IMR-90 (cell line): ENCODE data around the gene CTDP1. TPM values are rescaled to one million over a fixed set of nuclear protein-coding genes. Genes with fewer than 3 reads are reported as not detected.

Experiments used
- ATAC-seq: fragments of 200-7000 bp; cut with Tn5 transposase; 2 replicates; pipeline ENCODE4 v1.9.1; 2020; ENCODE audit warnings: low read depth, mild to moderate bottlenecking, moderate library complexity
- BruUV-seq: library from RNA; stranded (reverse); fragments of 400-500 nt; replicated peaks from 2 replicates; lab custom pipeline; 2021; lab: Mats Ljungman, UMichigan
- CTCF ChIA-PET: fragments of 300-600 bp; formaldehyde crosslinking; extraction: SDS; loops from one replicate; lab custom pipeline; 2021; ENCODE audit warnings: antibody characterized with exemption; lab: Yijun Ruan, JAX
- POLR2A ChIA-PET: fragments of 300-600 bp; sonication (Branson Sonifier 250); formaldehyde crosslinking; loops from one replicate; lab custom pipeline; 2022; ENCODE audit warnings: antibody characterized with exemption; ENCODE audit not compliant: unreplicated experiment; lab: Charles Lee
- DNase-seq: peaks from one replicate; pipeline ENCODE4 v3.0.0; 2013
- H2AFZ ChIP-seq: replicated peaks from 2 replicates; pipeline ENCODE3; 2013; ENCODE audit warnings: low read length, mild to moderate bottlenecking; ENCODE audit not compliant: poor library complexity
- H2AK5ac ChIP-seq: 2 replicates; pipeline ENCODE4 v1.6.1; 2013; ENCODE audit warnings: low read depth, low read length, inconsistent platforms
- H2AK9ac ChIP-seq: replicated peaks from 2 replicates; pipeline ENCODE3; 2013; ENCODE audit warnings: mild to moderate bottlenecking, low read depth, low read length, moderate library complexity; ENCODE audit not compliant: poor library complexity
- H2BK120ac ChIP-seq: 2 replicates; pipeline ENCODE4 v1.6.1; 2013; ENCODE audit warnings: low read depth, low read length, inconsistent platforms
- H2BK15ac ChIP-seq: 3 replicates; pipeline ENCODE4 v1.6.1; 2013; ENCODE audit warnings: low read depth, low read length, inconsistent platforms
- H2BK20ac ChIP-seq: 2 replicates; pipeline ENCODE4 v1.6.1; 2013; ENCODE audit warnings: low read depth, mild to moderate bottlenecking, inconsistent platforms, low read length, moderate library complexity
- H2BK5ac ChIP-seq: 2 replicates; pipeline ENCODE4 v1.6.1; 2013; ENCODE audit warnings: mild to moderate bottlenecking, low read depth, low read length, inconsistent platforms; ENCODE audit not compliant: poor library complexity, severe bottlenecking
- H3K14ac ChIP-seq: replicated peaks from 2 replicates; pipeline ENCODE4 v1.6.1; 2013; ENCODE audit warnings: low read depth, low read length, inconsistent platforms
- H3K18ac ChIP-seq: 2 replicates; pipeline ENCODE4 v1.6.1; 2013; ENCODE audit warnings: low read depth, low read length, control low read depth
- H3K23ac ChIP-seq: 2 replicates; pipeline ENCODE4 v1.6.1; 2013; ENCODE audit warnings: low read depth, low read length, inconsistent platforms
- H3K27ac ChIP-seq: 2 replicates; pipeline ENCODE4 v1.5.1; 2013; ENCODE audit warnings: mild to moderate bottlenecking, control low read depth, low read length; ENCODE audit not compliant: insufficient read depth
- H3K27me3 ChIP-seq: 2 replicates; pipeline ENCODE4 v1.6.1; 2013; ENCODE audit warnings: low read length; ENCODE audit not compliant: control insufficient read depth, insufficient read depth
- H3K36me3 ChIP-seq: 2 replicates; pipeline ENCODE4 v1.6.1; 2013; ENCODE audit warnings: low read length, mixed read lengths; ENCODE audit not compliant: control insufficient read depth, insufficient read depth
- H3K4ac ChIP-seq: 2 replicates; pipeline ENCODE4 v1.6.1; 2013; ENCODE audit warnings: low read depth, low read length, inconsistent platforms
- H3K4me1 ChIP-seq: 2 replicates; pipeline ENCODE4 v1.6.1; 2013; ENCODE audit warnings: low read length, mixed read lengths; ENCODE audit not compliant: control insufficient read depth, insufficient read depth
- H3K4me2 ChIP-seq: 2 replicates; pipeline ENCODE4 v1.6.1; 2013; ENCODE audit warnings: low read depth, mild to moderate bottlenecking, control low read depth, low read length, moderate library complexity
- H3K4me3 ChIP-seq: 2 replicates; pipeline ENCODE4 v1.5.1; 2013; ENCODE audit warnings: low read depth, mild to moderate bottlenecking, control low read depth, low read length, moderate library complexity; ENCODE audit not compliant: insufficient read depth
- H3K56ac ChIP-seq: 2 replicates; pipeline ENCODE4 v1.6.1; 2013; ENCODE audit warnings: low read length, inconsistent platforms; ENCODE audit not compliant: insufficient read depth; ENCODE audit errors: extremely low read depth
- H3K79me1 ChIP-seq, 2 experiments: 2 replicates each; pipeline ENCODE4 v1.6.1; 2013; ENCODE audit warnings: low read length in 2 of 2, inconsistent platforms in 1 of 2, low read depth in 1 of 2
- H3K9ac ChIP-seq: 2 replicates; pipeline ENCODE4 v1.6.1; 2013; ENCODE audit warnings: low read depth, low read length, control low read depth
- H3K9me1 ChIP-seq: 2 replicates; pipeline ENCODE4 v1.6.1; 2013; ENCODE audit warnings: low read length, inconsistent platforms; ENCODE audit not compliant: insufficient read depth
- H3K9me3 ChIP-seq: 2 replicates; pipeline ENCODE4 v1.6.1; 2013; ENCODE audit warnings: low read length; ENCODE audit not compliant: control insufficient read depth, insufficient read depth
- H4K20me1 ChIP-seq: 2 replicates; pipeline ENCODE4 v1.6.1; 2013; ENCODE audit warnings: low read length, inconsistent platforms; ENCODE audit not compliant: insufficient read depth
- H4K5ac ChIP-seq: 2 replicates; pipeline ENCODE4 v1.6.1; 2013; ENCODE audit warnings: mild to moderate bottlenecking, low read depth, low read length, control low read depth
- H4K8ac ChIP-seq, 2 experiments: 2 replicates each; pipeline ENCODE4 v1.6.1; 2013; ENCODE audit warnings: low read depth in 2 of 2, low read length in 2 of 2, control low read depth in 1 of 2, inconsistent platforms in 1 of 2
- H4K91ac ChIP-seq: 2 replicates; pipeline ENCODE4 v1.6.1; 2013; ENCODE audit warnings: low read depth, low read length, inconsistent platforms; ENCODE audit not compliant: insufficient read depth
- BHLHE40 ChIP-seq: fragments of 150-350 bp; IDR thresholded peaks from 2 replicates; pipeline ENCODE4 v1.6.1; 2016; ENCODE audit warnings: mild to moderate bottlenecking, low read depth, low read length
- FOS ChIP-seq: fragments of 150-350 bp; IDR thresholded peaks from 2 replicates; pipeline ENCODE4 v1.6.1; 2016; ENCODE audit warnings: low read depth, low read length
- WGBS, 2 experiments: methylation state at CpG; one replicate each; pipeline versions ENCODE4 v1.1.5 to v1.1.7; 2013; ENCODE audit warnings: missing lambda C conversion rate in 2 of 2; ENCODE audit not compliant: insufficient read length in 1 of 2; ENCODE audit errors: extremely low coverage in 2 of 2; 5-methylcytosine and 5-hydroxymethylcytosine counted together
- dilution Hi-C: fragments of 300-500 bp; cut with HindIII; formaldehyde crosslinking; loops from one replicate; pipeline ENCODE4 v1.14.3; 2018; ENCODE audit warnings: low sequenced_read_pairs; ENCODE audit not compliant: unreplicated experiment
- in situ Hi-C: fragments of 300-500 bp; cut with MboI; formaldehyde crosslinking; loops from 3 replicates; pipeline ENCODE4 v1.14.3; 2019; ENCODE audit warnings: low sequenced_read_pairs, inconsistent platforms, mixed read lengths
- intact Hi-C: fragments of 100-400 bp; cut with micrococcal nuclease; formaldehyde crosslinking; loops from 2 replicates; pipeline ENCODE4 v1.10.0; 2022
- polyA plus RNA-seq, 3 experiments: library from polyadenylated mRNA; depleted of rRNA; stranded (reverse); fragments of >200 nt; gene quantifications; 2 replicates each; pipeline ENCODE4 v1.2.3, GENCODE V29; 2012; ENCODE audit warnings: low replicate concordance in 1 of 3
- total RNA-seq: library from RNA; depleted of rRNA; stranded (reverse); fragments of >200 nt; gene quantifications from 2 replicates; pipeline ENCODE4 v1.2.3, GENCODE V29; 2012

The CTDP1 gene
- total and polyA plus RNA-seq, 2 of the 4 experiments (the other 2 are of a cell fraction): 13.4 to 17.6 TPM

- WGBS, 2 experiments: 95% methylated on average over 20 of the region's 35 CpGs; no CpG with 5 or more reads in 1 of the 2 experiments
- H3K23ac ChIP-seq: no peak overlapping the region
- POLR2A ChIA-PET: no interaction called here
These were observed 67.7 kb downstream of the CTDP1 start for GRCh38 chr18:79747156-79747845.

More at GRCh38 chr18:79747156-79747845, 67.7 kb downstream of the CTDP1 start:
- Histone ChIP-seq H2BK120ac (no peak overlapping the region), H4K20me1 (no peaks in the 10 kb centered on the region), H3K4me3 (no peak overlapping the region), H4K91ac (no peak overlapping the region), H3K4me1 (no peaks in the 10 kb centered on the region), H3K79me1 (peaks cover 4 to 25% of the 10 kb centered on the region in 2 experiments; a peak in 1 of 4 replicates), H4K8ac (no peak overlapping the region), H3K4ac (no peak overlapping the region), H2AK5ac (no peak overlapping the region), H2BK15ac (no peak overlapping the region), H3K27me3 (no peaks in the 10 kb centered on the region), H2AK9ac (peak overlapping the region; percentile 78), H3K36me3 (peaks cover 24% of the 10 kb centered on the region), H3K56ac (no peak overlapping the region), H3K14ac (no peak overlapping the region), H3K9me3 (no peaks in the 10 kb centered on the region), H4K5ac (no peak overlapping the region), H3K9me1 (no peaks in the 10 kb centered on the region), H2BK5ac (no peak overlapping the region), H3K18ac (no peak overlapping the region), H3K27ac (no peak overlapping the region), H2BK20ac (no peak overlapping the region), H2AFZ (no peak overlapping the region), H3K9ac (no peak overlapping the region), H3K4me2 (no peak overlapping the region)
- CTCF ChIA-PET: no interaction called here
- dilution Hi-C loops (no loop called here), intact Hi-C loops (no loop called here), in situ Hi-C loops (no loop called here)
- TF ChIP-seq BHLHE40 (no peak), FOS (no peak)
- DNase-seq: no peak
- BruUV-seq: no TSS peak
- ATAC-seq: no peak
